ENCODE data around the gene BCL2L1. TPM values are rescaled to one million over a fixed set of nuclear protein-coding genes. Genes with fewer than 3 reads are reported as not detected.
A peak's percentile ranks its signal among the peaks of the same experiment; 100 is the strongest.

The BCL2L1 gene
- total RNA-seq, 1 donor from 2014 or later, result 52.9 TPM

DNA sequence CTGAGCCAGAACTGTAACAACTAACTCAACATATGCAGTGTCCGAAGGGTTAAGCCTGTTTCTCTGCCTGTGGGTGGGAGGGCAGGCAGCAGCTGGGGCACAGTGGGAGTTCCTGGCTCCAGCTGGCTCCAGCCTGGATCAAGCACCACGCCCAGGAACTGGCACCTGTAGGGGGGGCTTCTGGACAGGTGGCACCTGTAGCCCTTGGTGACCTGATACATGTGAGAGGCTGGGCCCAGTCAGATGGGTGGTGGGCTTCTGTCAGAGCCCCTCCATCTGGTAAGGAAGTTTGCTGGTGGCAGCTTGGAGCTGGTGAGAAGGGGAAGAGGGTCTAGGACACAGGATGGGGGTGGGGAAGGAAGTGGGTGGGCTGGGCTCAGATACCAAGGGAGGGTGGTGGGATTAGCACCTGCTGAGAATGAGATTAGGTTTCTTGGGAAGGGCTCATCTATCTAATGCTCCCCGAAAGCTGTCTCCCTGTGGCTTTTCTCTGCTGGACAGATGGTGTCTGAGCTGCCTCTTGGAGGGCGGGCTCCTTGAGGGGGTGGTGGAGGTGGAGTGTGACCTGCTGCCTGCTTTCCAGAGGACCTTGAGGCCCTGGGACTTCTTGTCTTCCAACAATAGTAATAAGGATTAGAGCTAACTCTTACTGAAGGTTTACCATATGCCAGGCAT is 28.5 kb downstream of the BCL2L1 start:
- Mint-ChIP-seq H3K9me3 (ENCODE audit: unreplicated experiment) (no peaks in the 10 kb centered on the region), H3K4me1 (ENCODE audit: unreplicated experiment) (peaks cover 36% of the 10 kb centered on the region), H3K36me3 (ENCODE audit: low read depth, unreplicated experiment) (peaks cover 21% of the 10 kb centered on the region), H3K4me3 (ENCODE audit: unreplicated experiment) (no peak overlapping the region), H3K27ac (ENCODE audit: unreplicated experiment) (no peak overlapping the region), H3K27me3 (ENCODE audit: unreplicated experiment) (peaks cover 5% of the 10 kb centered on the region)
- TF ChIP-seq, protein P1, sequence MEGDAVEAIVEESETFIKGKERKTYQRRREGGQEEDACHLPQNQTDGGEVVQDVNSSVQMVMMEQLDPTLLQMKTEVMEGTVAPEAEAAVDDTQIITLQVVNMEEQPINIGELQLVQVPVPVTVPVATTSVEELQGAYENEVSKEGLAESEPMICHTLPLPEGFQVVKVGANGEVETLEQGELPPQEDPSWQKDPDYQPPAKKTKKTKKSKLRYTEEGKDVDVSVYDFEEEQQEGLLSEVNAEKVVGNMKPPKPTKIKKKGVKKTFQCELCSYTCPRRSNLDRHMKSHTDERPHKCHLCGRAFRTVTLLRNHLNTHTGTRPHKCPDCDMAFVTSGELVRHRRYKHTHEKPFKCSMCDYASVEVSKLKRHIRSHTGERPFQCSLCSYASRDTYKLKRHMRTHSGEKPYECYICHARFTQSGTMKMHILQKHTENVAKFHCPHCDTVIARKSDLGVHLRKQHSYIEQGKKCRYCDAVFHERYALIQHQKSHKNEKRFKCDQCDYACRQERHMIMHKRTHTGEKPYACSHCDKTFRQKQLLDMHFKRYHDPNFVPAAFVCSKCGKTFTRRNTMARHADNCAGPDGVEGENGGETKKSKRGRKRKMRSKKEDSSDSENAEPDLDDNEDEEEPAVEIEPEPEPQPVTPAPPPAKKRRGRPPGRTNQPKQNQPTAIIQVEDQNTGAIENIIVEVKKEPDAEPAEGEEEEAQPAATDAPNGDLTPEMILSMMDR (IDR thresholded peaks at IDR 0.05; ENCODE audit: unreplicated experiment), result no peak
- no peak for DNase-seq (ENCODE audit: low spot score)

DNA sequence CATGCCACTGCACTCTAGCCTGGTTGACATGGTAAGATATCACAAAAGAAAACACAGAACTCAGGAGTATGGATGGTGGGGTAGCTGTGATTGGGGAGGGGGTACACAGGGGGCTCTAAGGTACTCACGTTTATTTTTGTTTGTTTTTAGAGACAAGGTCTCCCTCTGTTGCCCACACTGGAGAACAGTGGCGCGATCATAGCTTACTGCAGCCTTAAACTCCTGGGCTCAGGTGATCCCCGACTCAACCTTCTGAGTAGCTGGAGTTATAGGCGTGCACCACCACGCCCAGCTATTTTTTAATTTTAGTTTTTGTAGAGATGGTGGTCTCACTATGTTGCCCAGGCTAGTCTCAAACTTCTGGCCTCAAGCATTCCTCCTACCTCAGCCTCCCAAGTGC is 29.3 kb downstream of the BCL2L1 start:
- TF ChIP-seq, protein P1 (IDR thresholded peaks at IDR 0.05; ENCODE audit: unreplicated experiment), result no peak
- H3K27ac Mint-ChIP-seq (ENCODE audit: unreplicated experiment), result no peak overlapping the region
- peaks cover 5% of the 10 kb centered on the region for H3K27me3 Mint-ChIP-seq (ENCODE audit: unreplicated experiment)
- peaks cover 31% of the 10 kb centered on the region for H3K4me1 Mint-ChIP-seq (ENCODE audit: unreplicated experiment)
- no peaks in the 10 kb centered on the region for H3K9me3 Mint-ChIP-seq (ENCODE audit: unreplicated experiment)
- no peak overlapping the region for H3K4me3 Mint-ChIP-seq (ENCODE audit: unreplicated experiment)
- H3K36me3 Mint-ChIP-seq (ENCODE audit: low read depth, unreplicated experiment), result peaks cover 21% of the 10 kb centered on the region
- DNase-seq (ENCODE audit: low spot score), result no peak

DNA sequence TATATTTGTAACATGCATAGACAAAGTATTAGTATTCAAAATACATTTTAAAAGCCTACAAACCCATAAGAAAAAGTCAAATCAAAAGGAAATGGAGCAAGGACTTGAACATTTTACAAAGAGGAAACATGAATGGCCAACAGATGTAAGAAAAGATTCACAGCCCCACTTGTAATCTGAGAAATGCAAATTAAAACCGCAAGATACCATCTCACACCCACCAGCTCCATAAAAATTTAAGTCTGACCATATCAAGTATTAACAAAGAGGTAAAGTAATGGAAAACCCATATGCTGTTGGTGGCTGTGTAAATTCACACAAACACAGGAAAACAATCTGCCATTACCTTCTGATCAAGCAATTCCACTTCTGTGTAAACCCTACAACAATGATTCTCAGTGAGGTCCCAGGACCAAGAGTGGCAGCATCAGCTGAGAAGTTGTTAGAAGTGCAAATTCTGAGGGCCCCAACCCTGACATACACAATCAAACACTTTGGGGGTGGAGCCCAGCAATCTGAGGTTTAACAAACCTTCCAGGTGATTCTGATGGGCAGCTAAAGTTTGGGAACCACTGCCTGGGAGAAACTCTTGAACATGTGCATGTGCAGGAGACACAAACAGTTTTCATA is 30.9 kb downstream of the BCL2L1 start:
- H3K9me3 Mint-ChIP-seq (ENCODE audit: unreplicated experiment), result no peaks in the 10 kb centered on the region
- no peak overlapping the region for H3K4me3 Mint-ChIP-seq (ENCODE audit: unreplicated experiment)
- no peak for DNase-seq (ENCODE audit: low spot score)
- peak overlapping the region; percentile 92 for H3K27ac Mint-ChIP-seq (ENCODE audit: unreplicated experiment)
- peaks cover 5% of the 10 kb centered on the region for H3K27me3 Mint-ChIP-seq (ENCODE audit: unreplicated experiment)
- H3K36me3 Mint-ChIP-seq (ENCODE audit: low read depth, unreplicated experiment), result peaks cover 24% of the 10 kb centered on the region
- TF ChIP-seq, protein P1 (IDR thresholded peaks at IDR 0.05; ENCODE audit: unreplicated experiment), result no peak
- peaks cover 31% of the 10 kb centered on the region for H3K4me1 Mint-ChIP-seq (ENCODE audit: unreplicated experiment)

DNA sequence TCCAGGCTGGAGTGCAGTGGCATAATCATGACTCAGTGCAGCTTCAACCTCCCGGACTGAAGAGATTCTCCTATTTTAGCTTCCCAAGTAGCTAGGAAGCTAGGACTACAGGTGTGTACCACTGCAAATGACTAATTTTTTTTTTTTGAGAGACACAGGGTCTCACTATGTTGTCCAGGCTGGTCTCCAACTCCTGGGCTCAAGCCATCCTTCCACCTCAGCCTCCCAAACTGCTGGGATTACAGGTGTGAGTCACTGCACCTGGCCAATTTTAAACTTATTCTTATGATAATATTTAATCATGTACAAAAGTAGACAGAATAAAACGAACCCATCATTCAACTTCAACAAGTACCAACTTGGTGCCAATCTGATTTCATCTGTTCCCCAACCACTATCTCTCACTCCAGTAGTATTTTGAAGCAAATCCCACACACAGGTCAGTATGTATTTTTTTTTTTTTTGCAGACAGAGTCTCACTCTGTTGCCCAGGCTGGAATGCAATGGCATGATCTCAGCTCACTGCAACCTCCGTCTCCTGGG is 32.5 kb downstream of the BCL2L1 start:
- Mint-ChIP-seq H3K27me3 (ENCODE audit: unreplicated experiment) (peaks cover 5% of the 10 kb centered on the region), H3K36me3 (ENCODE audit: low read depth, unreplicated experiment) (peaks cover 23% of the 10 kb centered on the region), H3K9me3 (ENCODE audit: unreplicated experiment) (no peaks in the 10 kb centered on the region), H3K27ac (ENCODE audit: unreplicated experiment) (no peak overlapping the region), H3K4me1 (ENCODE audit: unreplicated experiment) (peaks cover 24% of the 10 kb centered on the region), H3K4me3 (ENCODE audit: unreplicated experiment) (peak overlapping the region; percentile 24)
- DNase-seq (ENCODE audit: low spot score), result no peak
- TF ChIP-seq, protein P1 (IDR thresholded peaks at IDR 0.05; ENCODE audit: unreplicated experiment), result no peak

DNA sequence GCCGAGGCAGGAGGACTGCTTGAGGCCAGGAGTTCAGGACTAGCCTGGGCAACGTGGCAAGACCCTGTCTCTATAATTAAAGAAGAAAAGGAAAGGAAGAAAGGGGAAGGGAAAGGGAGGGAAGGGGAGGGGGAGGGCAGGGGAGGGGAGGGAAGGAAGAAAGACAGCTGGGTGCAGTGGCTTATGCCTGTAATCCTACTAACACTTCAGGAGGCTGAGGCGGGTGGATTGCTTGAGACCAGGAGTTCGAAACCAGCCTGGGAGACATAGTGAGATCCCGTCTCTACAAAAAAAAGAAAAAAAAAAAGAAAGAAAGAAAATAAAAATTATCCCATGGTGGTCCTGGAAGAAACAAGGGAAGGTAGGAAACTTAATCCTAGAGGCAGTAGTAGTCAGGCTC is 33.5 kb downstream of the BCL2L1 start:
- TF ChIP-seq, protein P1 (IDR thresholded peaks at IDR 0.05; ENCODE audit: unreplicated experiment), result no peak
- peaks cover 14% of the 10 kb centered on the region for H3K4me1 Mint-ChIP-seq (ENCODE audit: unreplicated experiment)
- H3K27ac Mint-ChIP-seq (ENCODE audit: unreplicated experiment), result no peak overlapping the region
- no peak for DNase-seq (ENCODE audit: low spot score)
- no peaks in the 10 kb centered on the region for H3K9me3 Mint-ChIP-seq (ENCODE audit: unreplicated experiment)
- H3K4me3 Mint-ChIP-seq (ENCODE audit: unreplicated experiment), result no peak overlapping the region
- peaks cover 2% of the 10 kb centered on the region for H3K27me3 Mint-ChIP-seq (ENCODE audit: unreplicated experiment)
- peaks cover 19% of the 10 kb centered on the region for H3K36me3 Mint-ChIP-seq (ENCODE audit: low read depth, unreplicated experiment)

All from endothelial cell (in vitro differentiated cells).